Heart left ventricle (tissue), 16 donors: Measurements from ENCODE around the gene RPA3. TPM values are rescaled to one million over a fixed set of nuclear protein-coding genes. Genes with fewer than 3 reads are reported as not detected.

Experiments used
- ATAC-seq, 4 donors: fragments of 200-7000 bp; cut with Tn5 transposase; one replicate each; pipeline ENCODE4 v1.9.1; 2020 to 2022; ENCODE audit warnings: moderate library complexity in 4 of 4, mild to moderate bottlenecking in 3 of 4, moderate number of reproducible peaks in 1 of 4
- DNase-seq, 5 donors: peaks; one replicate each; pipeline ENCODE4 v3.0.0-alpha.2; 2020
- H3K27ac ChIP-seq, 12 donors: fragments of 200-600 bp; sonication (generic) in 4 of 12; one replicate each; pipeline versions ENCODE4 v1.5.0 to v1.8.0; 2016 to 2022; ENCODE audit warnings: mild to moderate bottlenecking in 2 of 12
- H3K27me3 ChIP-seq, 9 donors: fragments of 200-600 bp; sonication (generic) in 2 of 9; one replicate each; pipeline versions ENCODE4 v1.5.1 to v1.8.0; 2016 to 2022; ENCODE audit warnings: mild to moderate bottlenecking in 3 of 9
- H3K36me3 ChIP-seq, 9 donors: fragments of 200-600 bp; sonication (generic) in 2 of 9; one replicate each; pipeline versions ENCODE4 v1.5.0 to v1.8.0; 2018 to 2022; ENCODE audit warnings: mild to moderate bottlenecking in 2 of 9
- H3K4me1 ChIP-seq, 12 donors: fragments of 200-600 bp; sonication (generic) in 4 of 12; one replicate each; pipeline versions ENCODE4 v1.5.0 to v1.8.0; 2016 to 2022; ENCODE audit warnings: mild to moderate bottlenecking in 3 of 12
- H3K4me3 ChIP-seq, 12 donors: fragments of 200-600 bp; sonication (generic) in 4 of 12; one replicate each; pipeline versions ENCODE4 v1.5.0 to v1.8.0; 2017 to 2022; ENCODE audit warnings: mild to moderate bottlenecking in 9 of 12, moderate library complexity in 4 of 12
- H3K9me3 ChIP-seq, 12 donors: fragments of 200-600 bp; sonication (generic) in 4 of 12; one replicate each; pipeline versions ENCODE4 v1.5.0 to v1.8.0; 2016 to 2022; ENCODE audit warnings: mild to moderate bottlenecking in 1 of 12
- CTCF ChIP-seq, 12 donors: fragments of 200-600 bp; sonication (generic) in 4 of 12; IDR thresholded peaks; one replicate each; pipeline versions ENCODE4 v1.5.0 to v1.8.0; 2018 to 2022; ENCODE audit warnings: antibody characterized with exemption in 12 of 12, mild to moderate bottlenecking in 5 of 12
- POLR2A ChIP-seq, 2 donors: fragments of 450-650 bp; IDR thresholded peaks; one replicate each; pipeline ENCODE4 v1.6.1; 2017; ENCODE audit warnings: antibody characterized with exemption in 2 of 2, mild to moderate bottlenecking in 2 of 2, moderate library complexity in 2 of 2
- WGBS, 4 donors: extraction: QIAGEN DNeasy Blood & Tissue Kit in 2 of 4; methylation state at CpG; one replicate each; pipeline versions ENCODE4 v1.1.5 to v1.1.7; 2013 to 2018; 5-methylcytosine and 5-hydroxymethylcytosine counted together
- intact Hi-C, 10 donors: fragments of 100-400 bp; cut with DNase I; formaldehyde crosslinking; loops; one replicate each; pipeline versions ENCODE4 v1.11.1 to v1.14.2; 2022
- polyA plus RNA-seq, 2 donors: library from polyadenylated mRNA; stranded (reverse); fragments of 200-250 nt; gene quantifications; one replicate each; pipeline ENCODE4 v1.2.3, GENCODE V29; 2013
- total RNA-seq, 9 donors: library from RNA; depleted of rRNA in 2 of 9; stranded (reverse); fragments of >200 nt in 2 of 9; fragmentation: NEBNext Ultra II Directional in 3 of 9; extraction: Animal tissue kit (Norgen Biotek cat#: 25700) in 3 of 9; gene quantifications; one replicate each; pipeline versions ENCODE4 v1.1.0 to v1.2.4, GENCODE V29; 2016 to 2023
- donor health status: ischemic (EF 13 %, LVEDD 7.1; RV severe dilation, severe dysfunction).
- donor health status: healthy with polysubstance abuse.
- donor health status: DM: no; HTN: yes; CAD: no.
- donor health status: DM: no; HTN: no; CAD: no.
- donor health status: ischemic (EF 25% LVEDD 6.9; RV normal size, moderate dysfunction).
- donor health status: ischemic (EF 25% LVEDD 5.7; RV mildly dilated, moderate dysfunction).
- donor health status: healthy.
- donor health status: DM: yes; HTN: yes; CAD: no.
- donor health status: ischemic (EF 35%, LVEDD 5.7; RV mildly dilated, moderate dysfunction).
- donor health status: nonischemic (EF 11% LVEDD 7.7; RV severe dilation, severe dysfunction).
- donor health status: DM: yes; HTN: yes; CAD: no.
- donor health status: PGD.
- donor health status: ischemic (EF 29% LVEDD 5.4; RV normal size, mild dysfunction).
- donor health status: nonischemic (EF 23%, LVEDD 6.1; RV moderate dilation, normal function).

RPA3 gene
- total and polyA plus RNA-seq, 11 donors = 19.4 to 30.9 (median 26.2) TPM

GRCh38 chr7:7650682-7651206 lies 67.7 kb downstream of the RPA3 start:
- TF ChIP-seq POLR2A (IDR thresholded peaks at IDR 0.05) (no peak), CTCF (IDR thresholded peaks at IDR 0.05) (no peak)
- no peak for ATAC-seq
- no peaks in the 10 kb centered on the region for H3K27me3 ChIP-seq
- no peak for DNase-seq
- H3K27ac ChIP-seq = no peak overlapping the region
- intact Hi-C loops = no loop called here
- no peak overlapping the region for H3K4me3 ChIP-seq
- H3K9me3 ChIP-seq = peaks cover 0 to 5% (median 0%) of the 10 kb centered on the region in 12 donors
- 95 to 100% (median 97%) methylated on average over 2 of the region's 2 CpGs for WGBS, 4 donors
- H3K36me3 ChIP-seq = no peaks in the 10 kb centered on the region
- H3K4me1 ChIP-seq = peaks cover 0 to 21% (median 9%) of the 10 kb centered on the region in 12 donors

- no peaks in the 10 kb centered on the region for H3K36me3 ChIP-seq
- DNase-seq (no peak), ATAC-seq (no peak)
- H3K4me1 ChIP-seq = peaks cover 0 to 7% (median 0%) of the 10 kb centered on the region in 12 donors
- intact Hi-C loops = loop anchor here in 1 of 10 donors (10.0 kb wide), 1 partner anchor 317 kb away; the partner anchor contains the start of gene GLCCI1
- peaks cover 0 to 5% (median 0%) of the 10 kb centered on the region in 12 donors for H3K9me3 ChIP-seq
- TF ChIP-seq CTCF (IDR thresholded peaks at IDR 0.05) (no peak), POLR2A (IDR thresholded peaks at IDR 0.05) (no peak)
- H3K27me3 ChIP-seq = no peaks in the 10 kb centered on the region
- H3K27ac ChIP-seq = no peak overlapping the region
- H3K4me3 ChIP-seq = no peak overlapping the region
- 71 to 89% (median 85%) methylated on average over 5 to 6 of the region's 6 CpGs for WGBS, 4 donors
Measured at GRCh38 chr7:7647495-7648036, 70.8 kb downstream of the RPA3 start.

- peaks cover 0 to 5% (median 0%) of the 10 kb centered on the region in 12 donors for H3K9me3 ChIP-seq
- 66 to 82% (median 76%) methylated on average over 6 of the region's 6 CpGs for WGBS, 4 donors
- TF ChIP-seq CTCF (IDR thresholded peaks at IDR 0.05) = no peak
- TF ChIP-seq POLR2A (IDR thresholded peaks at IDR 0.05) = no peak
- peaks cover 0 to 22% (median 16%) of the 10 kb centered on the region in 12 donors for H3K4me1 ChIP-seq
- H3K27ac ChIP-seq = no peak overlapping the region
- peak overlapping the region in 5 of 12 donors; percentile 71 to 84 (median 83) for H3K4me3 ChIP-seq
- ATAC-seq (no peak), DNase-seq (no peak)
- H3K27me3 ChIP-seq = no peaks in the 10 kb centered on the region
- peaks cover 0 to 9% (median 4%) of the 10 kb centered on the region in 9 donors for H3K36me3 ChIP-seq
- intact Hi-C loops = loop anchor here in 3 of 10 donors (5.0 to 10.0 kb wide), 3 partner anchors 120 to 325 kb away; partner anchors contain the start of gene GLCCI1 (in 2 of the 3)
Measured at GRCh38 chr7:7642081-7642480, 76.3 kb downstream of the RPA3 start.

- no peak for TF ChIP-seq POLR2A (IDR thresholded peaks at IDR 0.05)
- no peak for TF ChIP-seq CTCF (IDR thresholded peaks at IDR 0.05)
- intact Hi-C loops = loop anchor here in 4 of 10 donors (2.0 to 10.0 kb wide), 5 partner anchors 40 to 328 kb away; partner anchors contain the start of gene GLCCI1 (in 3 of the 4)
- DNase-seq (peak in 2 of 5 donors; percentile 21 to 29), ATAC-seq (peak in 1 of 4 donors; percentile 6)
- H3K9me3 ChIP-seq = no peaks in the 10 kb centered on the region
- H3K4me1 ChIP-seq = peaks cover 0 to 22% (median 16%) of the 10 kb centered on the region in 12 donors
- peak overlapping the region; percentile 4 to 93 (median 85) for H3K27ac ChIP-seq
- no peaks in the 10 kb centered on the region for H3K27me3 ChIP-seq
- WGBS, 4 donors = 4 to 6% (median 5%) methylated on average over 20 to 22 of the region's 22 CpGs
- peak overlapping the region; percentile 65 to 91 (median 83) for H3K4me3 ChIP-seq
- H3K36me3 ChIP-seq = peaks cover 0 to 17% (median 13%) of the 10 kb centered on the region in 9 donors
Measured at GRCh38 chr7:7641129-7641663, 77.2 kb downstream of the RPA3 start.
